Omental fat pad (tissue), 4 donors: ENCODE measurements around the gene APBB2. TPM values are rescaled to one million over a fixed set of nuclear protein-coding genes. Genes with fewer than 3 reads are reported as not detected.
"Not testable (repeated sequence)": the region's sequence is repeated elsewhere in the genome, so short reads cannot be mapped to it uniquely, and the experiment has no call there.

Experiments used
- ATAC-seq: fragments of 150-250 bp; one replicate; pipeline ENCODE4 v1.9.1; 2016; ENCODE audit warnings: mild to moderate bottlenecking, moderate library complexity; ENCODE audit not compliant: low FRiP score
- DNase-seq: peaks from one replicate; pipeline ENCODE4 v3.0.0-alpha.2; 2019; ENCODE audit warnings: low spot score
- total RNA-seq, 4 donors: library from RNA; depleted of rRNA; stranded (reverse); fragments of >200 nt; gene quantifications; one replicate each; pipeline ENCODE4 v1.1.0, GENCODE V29; 2016
- TF ChIP-seq, protein P1 (sequence below), 3 donors: fragments of 450-650 bp; IDR thresholded peaks; one replicate each; pipeline ENCODE4 v1.5.1; 2016 to 2017; ENCODE audit warnings: antibody characterized with exemption in 3 of 3, mild to moderate bottlenecking in 3 of 3, moderate library complexity in 2 of 3

The APBB2 gene
- total RNA-seq, 4 donors from 2014 or later: 76.6 to 138 (median 113) TPM

- no peak for ATAC-seq
- DNase-seq: no peak
- TF ChIP-seq, protein P1, sequence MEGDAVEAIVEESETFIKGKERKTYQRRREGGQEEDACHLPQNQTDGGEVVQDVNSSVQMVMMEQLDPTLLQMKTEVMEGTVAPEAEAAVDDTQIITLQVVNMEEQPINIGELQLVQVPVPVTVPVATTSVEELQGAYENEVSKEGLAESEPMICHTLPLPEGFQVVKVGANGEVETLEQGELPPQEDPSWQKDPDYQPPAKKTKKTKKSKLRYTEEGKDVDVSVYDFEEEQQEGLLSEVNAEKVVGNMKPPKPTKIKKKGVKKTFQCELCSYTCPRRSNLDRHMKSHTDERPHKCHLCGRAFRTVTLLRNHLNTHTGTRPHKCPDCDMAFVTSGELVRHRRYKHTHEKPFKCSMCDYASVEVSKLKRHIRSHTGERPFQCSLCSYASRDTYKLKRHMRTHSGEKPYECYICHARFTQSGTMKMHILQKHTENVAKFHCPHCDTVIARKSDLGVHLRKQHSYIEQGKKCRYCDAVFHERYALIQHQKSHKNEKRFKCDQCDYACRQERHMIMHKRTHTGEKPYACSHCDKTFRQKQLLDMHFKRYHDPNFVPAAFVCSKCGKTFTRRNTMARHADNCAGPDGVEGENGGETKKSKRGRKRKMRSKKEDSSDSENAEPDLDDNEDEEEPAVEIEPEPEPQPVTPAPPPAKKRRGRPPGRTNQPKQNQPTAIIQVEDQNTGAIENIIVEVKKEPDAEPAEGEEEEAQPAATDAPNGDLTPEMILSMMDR (IDR thresholded peaks at IDR 0.05): no peak
Measured at GRCh38 chr4:41000356-41000755, 214.0 kb downstream of the APBB2 start.

DNA sequence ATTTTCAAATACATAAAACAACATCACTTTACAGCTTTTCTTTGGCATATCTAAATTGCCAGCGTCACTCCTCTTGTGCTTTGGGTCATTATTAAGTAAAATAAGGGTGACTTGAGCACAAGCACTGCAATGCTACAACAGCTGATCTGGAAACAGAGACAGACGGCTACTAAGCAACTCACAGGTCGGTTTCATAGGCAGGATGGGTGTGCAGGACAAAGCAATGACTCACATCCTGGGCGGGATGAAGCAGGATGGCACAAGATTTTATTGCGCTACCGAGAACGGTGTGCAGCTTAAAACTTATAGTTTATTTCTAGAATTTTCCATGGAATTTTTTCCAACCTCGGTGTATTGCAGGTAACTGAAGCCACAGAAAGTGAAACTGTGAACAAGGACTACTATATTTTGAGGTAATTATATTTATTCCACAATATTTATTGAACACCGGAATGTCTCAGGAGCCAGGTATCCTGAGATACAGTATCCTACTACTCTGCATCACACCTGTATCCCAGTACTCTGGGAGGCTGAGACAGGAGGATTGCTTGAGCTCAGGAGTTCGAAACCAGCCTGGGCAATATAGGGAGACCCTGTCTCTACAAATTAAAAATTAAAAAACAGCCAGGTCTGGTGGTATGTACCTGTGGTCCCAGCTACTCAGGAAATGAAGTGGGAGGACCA lies 215.5 kb downstream of the APBB2 start:
- ATAC-seq: no peak

DNA sequence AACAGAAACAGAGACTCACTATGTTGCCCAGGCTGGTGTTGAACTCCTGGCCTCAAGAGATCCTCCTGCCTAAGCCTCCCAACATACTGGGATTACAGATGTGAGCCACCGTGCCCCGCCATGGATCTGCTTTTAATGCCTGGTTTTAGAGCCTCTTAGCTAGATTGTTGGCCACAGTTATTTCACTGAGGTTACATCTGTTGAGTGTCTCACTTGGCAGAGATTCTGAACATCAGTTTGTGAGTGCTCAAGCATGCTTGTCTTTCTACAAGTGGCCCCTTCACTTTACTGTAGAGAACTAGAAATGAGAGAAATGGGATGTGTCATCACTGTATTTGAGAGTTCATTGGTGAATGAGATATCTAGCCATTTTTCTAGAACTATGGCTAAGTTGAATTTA lies 218.5 kb downstream of the APBB2 start:
- DNase-seq: no peak
- ATAC-seq: no peak
- TF ChIP-seq, protein P1 (IDR thresholded peaks at IDR 0.05): no peak

More for the DNA sequence above, 215.5 kb downstream of the APBB2 start:
- DNase-seq: no peak
- TF ChIP-seq, protein P1 (IDR thresholded peaks at IDR 0.05): no peak

DNA sequence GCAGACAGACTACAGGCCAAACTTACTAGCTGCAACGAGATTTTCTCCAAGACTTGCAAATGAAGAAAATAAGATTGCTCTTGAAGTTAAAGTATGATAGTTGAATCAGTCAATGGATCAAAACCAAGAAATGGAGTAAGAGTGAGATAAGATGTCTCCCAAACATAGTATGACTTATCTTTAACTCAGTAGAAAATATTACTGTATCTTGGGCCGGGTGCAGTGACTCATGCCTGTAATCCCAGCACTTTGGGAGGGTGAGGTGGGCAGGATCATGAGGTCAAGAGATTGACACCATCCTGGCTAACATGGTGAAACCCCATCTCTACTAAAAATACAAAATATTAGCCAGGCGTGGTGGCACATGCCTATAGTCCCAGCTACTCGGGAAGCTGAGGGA lies 220.0 kb downstream of the APBB2 start:
- DNase-seq: not testable (repeated sequence)
- peak; percentile 83 for ATAC-seq

- ATAC-seq, DNase-seq: not testable (repeated sequence)
Measured at GRCh38 chr4:40993296-40993693, 221.0 kb downstream of the APBB2 start.

- ATAC-seq: peak; percentile 30
- DNase-seq: no peak
- TF ChIP-seq, protein P1 (IDR thresholded peaks at IDR 0.05): no peak
Measured at GRCh38 chr4:40992472-40993295, 221.7 kb downstream of the APBB2 start.

DNA sequence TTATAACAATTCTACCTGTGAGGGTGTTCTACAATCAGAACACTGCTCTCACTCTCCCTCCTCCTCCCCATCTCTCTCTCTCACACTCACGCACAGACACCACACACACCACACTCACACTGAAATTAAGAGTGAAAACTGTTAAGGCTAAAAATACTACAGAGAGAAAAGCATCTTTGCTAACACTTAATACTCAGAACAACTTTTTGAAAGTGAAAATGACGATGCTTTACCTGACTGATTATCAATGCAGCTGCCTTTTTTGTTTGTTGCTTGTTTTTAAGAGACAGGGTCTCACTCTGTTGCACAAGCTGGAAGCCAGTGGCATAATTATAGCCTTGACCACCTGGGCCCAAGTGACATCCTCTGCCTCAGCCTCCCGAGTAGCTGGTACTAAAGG lies 222.4 kb downstream of the APBB2 start:
- TF ChIP-seq, protein P1 (IDR thresholded peaks at IDR 0.05): no peak
- ATAC-seq: no peak

GRCh38 chr4:40990899-40991265 lies 223.5 kb downstream of the APBB2 start:
- no peak for ATAC-seq
- TF ChIP-seq, protein P1 (IDR thresholded peaks at IDR 0.05): no peak

More for the DNA sequence above, 222.4 kb downstream of the APBB2 start:
- no peak for DNase-seq

More at GRCh38 chr4:40990899-40991265, 223.5 kb downstream of the APBB2 start:
- no peak for DNase-seq
